DMS153 (cell line): Measurements from ENCODE around the gene TRPC4AP.
"Not testable (repeated sequence)": the region's sequence is repeated elsewhere in the genome, so short reads cannot be mapped to it uniquely, and the experiment has no call there.

Experiments
- DNase-seq: peaks from one replicate; lab custom pipeline; 2025; lab: John Stamatoyannopoulos, UW

Gene TRPC4AP

DNA sequence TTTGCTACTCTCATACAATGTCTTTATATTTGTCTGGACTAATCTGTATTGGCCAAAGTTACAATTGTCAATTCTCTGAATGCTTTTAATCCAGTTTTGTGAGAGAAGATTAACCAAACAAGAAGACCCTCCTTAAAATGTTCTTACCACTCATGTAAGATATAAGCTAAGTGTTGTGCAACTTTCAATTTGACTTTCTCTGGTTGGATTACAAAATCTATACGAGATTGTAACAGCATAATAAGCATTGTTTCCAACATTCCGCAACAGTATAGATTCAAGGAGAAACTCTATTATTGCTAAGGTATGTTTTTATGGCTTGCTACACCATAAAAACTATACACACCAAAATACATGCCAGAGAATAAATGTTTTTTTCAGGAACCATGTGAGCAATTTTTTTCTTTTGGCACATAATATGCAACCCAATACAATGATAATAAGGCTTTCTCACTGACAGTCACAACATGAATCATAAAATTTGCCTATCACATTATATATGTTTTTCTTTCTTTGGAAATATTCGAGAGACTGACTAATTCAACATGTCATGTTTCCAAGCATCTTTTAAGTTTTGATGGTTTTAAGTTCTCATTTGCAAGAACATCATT is 12.2 kb upstream of the TRPC4AP start:
- no peak for DNase-seq

DNA sequence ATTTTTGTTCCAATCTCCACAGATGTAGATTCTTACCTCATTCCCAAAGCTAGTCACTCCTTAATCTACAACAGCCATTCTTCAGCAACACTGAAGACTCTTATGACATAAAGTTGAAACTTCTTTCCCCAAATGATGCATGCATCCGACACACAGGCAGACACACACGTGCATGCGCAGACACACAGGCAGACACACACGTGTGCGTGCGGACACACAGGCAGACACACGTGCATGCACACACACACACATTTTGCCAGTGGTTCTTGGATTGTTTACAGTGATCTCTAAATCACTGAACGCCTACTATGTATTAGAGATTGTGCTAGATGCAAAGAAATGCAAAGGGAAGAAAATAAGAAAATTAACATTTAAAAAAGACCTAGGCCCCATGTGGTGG is 9.0 kb upstream of the TRPC4AP start:
- no peak for DNase-seq

DNA sequence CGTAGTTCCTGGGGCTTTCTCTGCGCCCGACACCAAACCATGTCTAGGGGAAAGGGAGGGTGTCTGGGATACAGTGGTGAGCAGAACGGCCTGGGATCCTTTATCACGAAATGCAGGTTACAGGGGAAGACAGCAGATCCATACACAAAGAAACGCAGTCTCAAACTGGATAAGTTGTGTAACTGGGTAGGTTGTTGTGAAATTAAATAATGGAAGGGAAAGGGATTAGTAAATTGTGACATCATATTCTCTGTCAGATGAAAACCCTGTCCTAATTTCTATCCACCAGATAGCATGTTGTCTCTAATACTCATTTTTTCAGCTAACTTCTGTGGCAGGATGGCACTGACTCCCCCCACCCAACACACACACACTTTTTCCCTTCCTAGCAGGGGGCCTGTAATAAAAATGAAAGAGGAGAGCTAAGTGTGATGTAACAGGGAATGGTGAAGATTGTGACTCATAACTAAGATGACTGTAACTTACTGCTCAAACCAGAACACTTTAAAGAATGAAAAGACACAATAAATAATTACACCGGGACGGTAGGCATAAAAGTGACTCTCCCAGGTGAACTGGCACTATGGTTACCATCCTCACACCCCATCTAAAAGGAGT is 769 bp upstream of the TRPC4AP start:
- no peak for DNase-seq

DNA sequence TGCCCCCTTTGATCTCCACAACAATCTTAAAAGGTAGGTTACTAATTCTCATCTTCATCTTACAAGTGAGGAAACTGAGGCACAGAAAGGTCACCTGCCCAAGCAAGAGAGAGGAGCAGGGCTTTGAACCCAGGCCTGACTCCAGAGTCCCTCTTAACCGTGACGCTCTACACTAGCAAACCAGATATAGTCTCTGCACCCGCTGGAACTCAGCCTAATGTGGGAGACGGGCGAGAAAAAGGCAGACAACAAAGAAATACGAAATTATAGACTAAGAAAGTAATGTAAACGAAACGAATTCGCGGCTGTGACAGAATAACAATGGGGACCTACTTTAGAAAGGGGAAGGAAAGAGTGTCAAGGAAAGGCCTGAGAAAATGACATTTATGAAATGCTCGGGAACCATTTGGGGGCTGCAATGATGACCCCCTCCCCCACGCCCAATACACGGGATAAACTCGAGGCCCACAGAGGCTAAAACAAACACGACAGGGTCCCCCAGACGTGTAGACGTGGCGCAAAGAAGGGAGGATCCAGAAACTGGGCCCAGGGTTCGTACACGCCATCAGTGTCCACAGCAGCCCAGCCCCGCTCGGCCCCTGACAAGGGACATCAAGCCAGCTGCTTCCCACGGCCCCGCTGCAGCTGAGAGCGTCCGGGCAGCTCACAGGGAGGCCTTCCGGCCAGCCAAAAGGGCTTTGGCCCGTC is 637 bp downstream of the TRPC4AP start:
- no peak for DNase-seq

DNA sequence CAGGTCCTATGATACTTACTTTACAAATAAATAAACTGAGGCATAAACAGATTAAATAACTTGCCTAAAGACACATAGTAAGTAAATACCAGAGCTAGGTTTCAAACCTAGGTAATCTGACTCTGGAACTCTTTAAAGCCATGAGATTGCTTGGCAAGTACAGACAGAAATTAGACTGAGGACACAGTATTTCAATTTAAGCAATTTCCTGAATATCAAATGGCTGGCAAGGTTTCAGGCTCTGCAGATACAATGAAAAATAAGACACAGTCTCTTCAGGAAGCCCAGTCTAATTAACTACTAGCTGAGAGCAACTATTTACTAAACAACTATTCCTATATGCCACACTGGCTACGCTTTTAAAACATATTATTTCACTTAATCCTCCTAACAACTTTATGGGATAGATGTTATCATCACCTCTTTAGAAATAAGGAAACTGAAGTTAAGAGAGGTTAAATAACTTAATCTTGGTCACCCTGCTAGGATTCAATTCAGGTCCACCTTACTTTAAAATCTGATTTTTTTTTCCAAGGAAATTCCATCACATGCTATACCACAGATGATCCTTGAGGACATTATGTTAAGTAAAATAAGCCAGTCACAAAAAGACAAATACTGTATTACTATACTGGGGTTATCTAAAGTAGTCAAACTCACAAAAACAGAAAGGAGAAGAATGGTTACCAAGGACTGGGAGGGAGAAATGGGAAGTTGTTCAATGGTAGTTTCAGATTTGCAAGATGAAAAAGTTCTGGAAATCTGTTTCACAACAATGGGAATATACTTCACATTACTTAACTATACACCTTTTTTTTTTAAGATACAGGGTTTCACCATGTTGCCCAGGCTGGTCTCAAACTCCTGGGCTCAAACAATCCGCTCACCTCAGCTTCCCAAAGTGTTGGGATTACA is 4.1 kb downstream of the TRPC4AP start:
- no peak for DNase-seq

DNA sequence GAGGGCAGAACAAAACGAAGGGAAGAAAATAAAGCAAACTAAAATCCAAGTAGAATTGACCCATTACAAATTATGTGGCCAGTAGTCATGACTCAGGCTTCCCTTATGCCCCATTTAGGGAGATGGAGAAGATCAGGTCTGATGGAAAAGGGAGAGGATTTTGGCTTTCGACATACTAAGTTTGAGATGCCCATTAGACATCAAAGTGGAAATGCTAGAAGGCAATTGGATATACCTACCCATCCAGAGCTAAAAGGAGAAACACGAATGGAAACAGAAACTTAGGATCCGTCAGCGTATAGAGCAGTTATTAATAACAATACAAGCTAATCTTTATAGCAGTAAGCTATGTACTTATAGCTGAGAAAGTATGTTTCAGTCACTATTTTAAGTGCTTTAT is 4.8 kb downstream of the TRPC4AP start:
- DNase-seq, result no peak

DNA sequence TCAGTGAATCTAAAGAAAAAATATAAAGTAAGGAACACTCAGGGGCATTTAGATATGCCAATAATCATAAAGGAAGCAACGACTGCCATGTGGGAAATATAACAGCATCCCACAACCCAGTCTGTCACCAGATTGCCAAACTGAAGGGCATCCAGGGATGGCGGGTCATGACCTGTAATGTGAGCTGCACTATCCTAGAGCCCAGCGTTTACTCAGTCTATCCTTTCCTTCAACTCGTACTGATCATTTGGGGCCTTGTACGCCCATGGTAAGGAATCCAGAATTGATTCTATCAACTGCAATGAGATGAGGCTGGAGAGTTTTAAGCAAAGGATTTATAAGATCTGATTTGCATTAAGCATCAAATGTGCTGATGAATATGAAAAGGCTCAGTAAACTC is 5.3 kb downstream of the TRPC4AP start:
- DNase-seq, result no peak

DNA sequence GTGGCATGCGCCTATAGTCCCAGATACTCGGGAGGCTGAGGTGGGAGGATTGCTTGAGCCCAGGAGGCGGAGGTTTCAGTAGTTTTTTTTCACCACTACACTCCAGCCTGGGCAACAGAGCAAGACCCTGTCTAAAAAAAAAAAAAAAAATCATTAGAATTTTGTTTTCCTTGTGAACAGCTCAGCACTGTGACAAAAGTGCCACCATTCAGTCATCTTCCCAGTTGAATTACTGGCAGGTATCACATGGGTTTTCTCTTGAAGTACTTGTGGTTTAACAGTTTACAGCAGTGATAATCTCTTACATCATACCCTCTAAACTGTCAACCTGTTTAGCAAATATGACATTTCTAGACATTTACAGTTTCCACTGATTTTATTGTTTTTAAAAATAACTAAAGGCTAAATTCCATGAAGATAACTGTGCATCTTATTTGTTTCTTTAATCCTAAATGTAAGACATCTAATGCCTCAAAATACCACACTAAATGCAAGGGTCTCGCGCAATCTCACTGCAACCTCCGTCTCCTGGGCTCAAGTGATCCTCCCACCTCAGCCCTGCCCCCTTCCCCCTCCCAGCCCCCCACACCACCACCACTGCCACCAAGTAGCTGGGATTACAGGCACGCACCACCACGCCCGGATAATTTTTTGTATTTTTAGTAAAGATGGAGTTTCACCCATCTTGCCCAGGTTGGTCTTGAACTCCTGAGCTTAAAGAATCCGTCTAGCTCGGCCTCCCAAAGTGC is 7.0 kb downstream of the TRPC4AP start:
- no peak for DNase-seq

DNA sequence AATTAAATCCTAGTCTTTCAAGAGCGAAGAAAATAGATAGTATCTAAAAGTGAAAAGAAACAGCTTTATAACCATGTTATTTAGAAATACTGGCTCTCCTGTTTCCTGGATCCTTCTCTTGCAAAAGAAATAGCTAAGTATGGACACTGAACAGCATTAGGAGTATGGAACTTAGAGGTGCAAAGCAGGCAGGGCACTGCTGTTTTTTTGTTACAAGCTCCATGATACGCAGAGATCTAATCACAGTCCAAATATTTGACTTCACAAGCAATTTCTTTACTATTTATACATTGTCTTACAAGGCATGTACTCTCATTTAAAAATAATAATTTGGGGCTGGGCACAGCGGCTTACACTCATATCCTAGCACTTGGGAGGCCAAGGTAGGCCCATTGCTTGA is 7.6 kb downstream of the TRPC4AP start:
- no peak for DNase-seq

DNA sequence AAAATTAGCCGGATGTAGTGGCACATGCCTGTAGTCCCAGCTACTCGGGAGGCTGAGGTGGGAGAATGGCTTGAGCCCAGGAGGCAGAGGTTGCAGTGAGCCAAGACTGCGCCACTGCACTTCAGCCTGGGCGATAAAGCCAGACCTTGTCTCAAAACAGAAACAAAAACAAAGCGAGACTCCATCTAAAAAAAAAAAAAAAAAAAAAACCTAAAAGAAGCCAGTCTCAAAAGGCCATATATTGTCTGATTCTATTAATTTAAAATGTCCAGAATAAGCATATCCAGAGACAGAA is 12.3 kb downstream of the TRPC4AP start:
- DNase-seq, result not testable (repeated sequence)

DNA sequence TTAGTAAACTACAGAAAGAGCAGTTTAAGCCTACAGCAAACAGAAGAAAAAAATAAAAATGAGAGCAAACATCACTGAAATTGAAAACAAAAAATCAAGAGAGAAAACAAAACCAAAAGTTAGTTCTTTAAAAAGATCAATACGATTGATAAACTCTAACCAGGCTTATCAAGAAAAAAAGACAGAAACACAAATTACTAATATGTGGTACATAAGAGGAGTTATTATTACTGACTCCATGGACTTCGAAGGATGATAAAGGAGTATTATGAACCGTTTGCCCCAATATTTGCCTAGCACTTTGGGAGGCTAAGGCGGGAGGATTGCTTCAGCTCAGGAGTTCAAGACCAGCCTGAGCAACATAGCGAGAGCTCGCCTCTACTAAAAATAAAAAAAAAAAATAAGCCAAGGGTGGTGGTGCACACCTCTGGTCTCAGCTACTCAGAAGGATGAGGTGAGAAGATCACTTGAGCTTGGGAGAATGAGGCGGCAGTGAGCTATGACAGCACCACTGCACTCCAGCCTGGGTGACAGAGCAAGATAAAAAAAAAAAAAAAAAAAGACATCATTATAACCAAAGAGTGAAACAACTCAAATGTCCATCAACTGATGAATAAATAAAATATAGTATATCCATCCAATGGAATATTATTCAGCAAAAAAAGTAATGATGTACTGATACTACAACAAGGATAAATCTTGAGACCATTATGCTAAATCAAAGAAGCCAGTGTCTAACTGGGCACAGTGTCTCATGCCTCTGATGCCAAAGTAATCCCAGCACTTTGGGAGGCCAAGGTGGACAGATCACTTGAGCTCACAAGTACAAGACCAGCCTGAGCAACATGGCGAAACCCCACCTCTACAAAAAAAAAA is 12.9 kb downstream of the TRPC4AP start:
- DNase-seq, result no peak

DNA sequence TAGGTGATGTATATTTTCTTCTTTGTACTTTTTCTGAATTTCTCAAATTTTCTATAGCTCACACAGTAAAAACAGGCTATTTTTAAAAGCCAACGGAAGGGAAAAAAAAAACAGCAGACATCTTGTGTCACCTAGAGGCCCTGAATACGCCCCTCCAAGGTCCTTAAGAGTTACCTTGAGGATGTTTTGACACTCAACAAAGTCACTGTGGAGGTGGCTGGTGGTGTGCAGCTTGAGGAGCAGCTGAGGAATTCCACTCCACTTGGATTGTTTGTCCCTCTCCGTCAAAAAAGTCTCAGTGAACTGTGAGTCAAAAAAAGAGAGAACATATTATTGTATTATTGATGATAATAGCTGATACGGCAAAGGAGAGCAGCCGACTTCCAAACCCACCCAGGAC is 14.7 kb downstream of the TRPC4AP start:
- DNase-seq, result no peak

DNA sequence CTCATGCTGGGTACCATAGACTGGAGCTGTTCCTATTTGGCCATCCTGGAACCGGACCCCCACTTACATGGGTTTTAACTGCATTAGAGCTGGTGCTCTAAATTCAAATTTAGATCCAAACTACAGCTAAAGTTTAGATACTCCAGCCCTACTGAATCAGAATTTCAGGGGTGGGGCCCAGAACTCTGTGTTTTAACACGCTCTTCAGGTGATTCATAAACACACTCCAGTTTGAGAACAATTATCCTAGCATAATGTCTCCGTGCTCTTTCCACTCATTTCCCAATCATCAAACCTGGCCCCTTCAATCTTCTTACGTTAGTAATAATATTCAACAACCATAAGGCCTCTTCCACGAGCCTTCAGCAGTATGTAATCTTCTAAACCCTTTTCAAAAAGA is 15.3 kb downstream of the TRPC4AP start:
- DNase-seq, result no peak

DNA sequence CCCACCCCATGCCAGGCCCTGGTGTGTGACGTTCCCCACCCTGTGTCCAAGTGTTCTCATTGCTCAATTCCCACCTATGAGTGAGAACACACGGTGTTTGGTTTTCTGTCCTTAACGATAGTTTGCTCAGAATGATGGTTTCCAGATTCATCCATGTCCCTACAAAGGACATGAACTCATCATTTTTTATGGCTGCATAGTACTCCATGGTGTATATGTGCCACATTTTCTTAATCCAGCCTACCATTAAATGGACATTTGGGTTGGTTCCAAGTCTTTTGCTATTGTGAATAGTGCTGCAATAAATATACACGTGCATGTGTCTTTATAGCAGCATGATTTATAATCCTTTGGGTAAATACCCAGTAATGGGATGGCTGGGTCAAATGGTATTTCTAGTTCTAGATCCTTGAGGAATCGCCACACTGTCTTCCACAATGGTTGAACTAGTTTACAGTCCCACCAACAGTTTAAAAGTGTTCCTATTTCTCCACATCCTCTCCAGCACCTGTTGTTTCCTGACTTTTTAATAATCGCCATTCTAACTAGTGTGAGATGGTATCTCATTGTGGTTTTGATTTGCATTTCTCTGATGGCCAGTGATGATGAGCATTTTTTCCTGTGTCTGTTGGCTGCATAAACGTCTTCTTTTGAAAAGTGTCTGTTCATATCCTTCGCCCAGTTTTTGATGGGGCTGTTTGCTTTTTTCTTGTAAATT is 21.0 kb downstream of the TRPC4AP start:
- DNase-seq, result not testable (repeated sequence)

DNA sequence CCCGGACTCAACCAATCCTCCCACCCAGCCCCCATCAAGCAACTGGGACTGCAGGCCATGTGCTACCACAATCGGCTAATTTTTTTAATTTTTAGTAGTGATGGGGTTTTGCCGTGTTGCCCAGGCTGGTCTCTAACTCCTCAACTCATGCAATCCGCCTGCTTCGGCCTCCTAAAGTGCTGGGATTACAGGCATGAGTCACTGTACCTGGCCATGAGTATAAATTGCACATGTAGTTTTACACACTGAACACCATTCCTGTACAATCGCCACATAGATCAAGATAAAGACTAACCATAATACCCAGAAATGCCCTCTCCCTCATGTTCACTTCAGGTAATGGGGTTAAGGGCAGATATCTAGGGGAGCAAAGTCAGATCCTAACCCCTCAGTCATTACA is 26.4 kb downstream of the TRPC4AP start:
- DNase-seq, result no peak

DNA sequence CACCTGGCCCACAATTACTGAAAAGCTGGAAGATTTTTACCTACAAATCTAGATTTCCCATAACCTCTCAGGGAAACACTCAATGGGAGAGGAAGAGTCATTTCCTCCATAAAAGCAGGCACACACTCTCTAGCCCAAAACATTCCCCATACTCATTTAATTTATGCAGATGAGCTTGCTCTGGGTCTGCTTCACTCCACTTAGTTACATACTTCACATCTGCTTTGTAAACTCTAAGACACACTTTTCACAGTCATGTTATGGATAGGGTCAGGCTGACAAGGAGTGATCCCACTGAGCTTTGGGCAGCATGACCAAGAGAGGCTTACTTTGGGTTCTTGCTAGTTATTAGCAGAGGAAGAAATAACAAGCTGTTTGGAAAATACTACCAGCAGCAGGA is 27.4 kb downstream of the TRPC4AP start:
- no peak for DNase-seq

DNA sequence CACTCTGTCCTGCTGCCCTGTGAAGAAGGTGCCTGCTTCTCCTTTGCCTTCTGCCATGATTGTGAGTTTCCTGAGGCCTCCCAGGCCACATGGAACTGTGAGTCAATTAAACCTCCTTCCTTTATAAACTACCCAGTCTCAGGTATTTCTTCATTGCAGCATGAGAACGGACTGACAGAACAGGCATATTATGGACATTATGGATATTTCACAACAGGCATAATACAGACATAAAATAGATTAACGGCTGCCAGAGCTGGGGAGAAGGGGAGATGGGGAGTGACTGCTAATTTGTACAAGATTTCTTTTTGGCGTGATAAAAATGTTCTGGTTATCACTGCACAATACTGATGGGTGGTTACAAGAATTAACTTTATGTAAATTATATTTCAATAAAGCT is 29.4 kb downstream of the TRPC4AP start:
- DNase-seq, result no peak

DNA sequence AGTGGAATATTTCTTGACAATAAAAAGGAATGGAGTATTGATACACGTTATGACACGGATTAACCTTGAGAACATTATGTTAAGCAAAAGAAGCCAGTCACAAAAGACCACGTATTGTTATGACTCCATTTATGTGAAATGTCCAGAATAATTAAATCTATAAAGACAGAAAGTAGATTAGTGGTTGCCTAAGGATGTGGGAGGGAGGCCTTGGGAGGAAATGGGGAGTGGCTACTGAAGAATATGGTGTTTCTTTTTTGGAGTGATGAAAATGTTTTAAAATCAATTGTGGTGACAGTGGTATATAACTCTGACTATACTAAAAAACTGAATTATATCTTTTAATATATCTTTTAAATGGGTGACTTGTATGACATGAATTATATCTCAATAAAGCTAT is 30.1 kb downstream of the TRPC4AP start:
- DNase-seq, result no peak

DNA sequence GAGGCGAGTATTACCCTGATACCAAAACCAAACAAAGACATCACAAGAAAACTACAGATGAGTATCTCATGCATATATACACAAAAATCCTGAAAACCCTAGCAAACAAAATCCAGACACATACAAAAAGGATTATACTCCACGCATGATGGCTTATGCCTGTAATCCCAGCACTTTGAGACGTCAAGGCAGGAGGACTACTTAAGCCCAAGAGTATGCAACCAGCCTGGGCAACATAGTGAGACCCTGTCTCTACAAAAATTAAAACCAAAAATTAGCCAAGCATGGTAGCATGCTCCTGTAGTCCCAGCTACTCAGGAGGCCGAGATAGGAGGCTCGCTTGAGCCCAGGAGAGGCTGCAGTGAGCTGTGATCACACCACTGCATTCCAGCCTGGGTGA is 32.4 kb downstream of the TRPC4AP start:
- DNase-seq, result no peak

DNA sequence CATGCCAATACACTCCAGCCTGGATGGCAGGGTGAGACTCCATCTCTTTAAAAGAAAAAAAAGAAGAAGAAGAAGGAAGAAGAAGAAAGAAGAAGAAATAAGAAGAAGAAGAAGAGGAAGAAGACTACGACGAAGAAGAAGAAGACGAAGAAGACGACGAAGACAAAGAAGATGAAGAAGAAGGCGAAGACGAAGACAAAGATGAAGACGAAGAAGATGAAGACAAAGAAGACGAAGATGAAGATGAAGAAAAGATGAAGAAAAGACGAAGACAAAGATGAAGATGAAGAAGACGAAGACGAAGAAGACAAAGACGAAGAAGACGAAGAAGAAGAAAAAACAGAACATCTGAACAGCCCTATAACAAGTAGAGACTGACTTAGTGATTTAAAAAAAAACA is 33.0 kb downstream of the TRPC4AP start:
- no peak for DNase-seq
